ENCODE results near the gene DOP1A. TPM values are rescaled to one million over a fixed set of nuclear protein-coding genes. Genes with fewer than 3 reads are reported as not detected.
"Not testable (repeated sequence)": the region's sequence is repeated elsewhere in the genome, so short reads cannot be mapped to it uniquely, and the experiment has no call there.

The DOP1A gene
- total RNA-seq, 1 experiment from 2014 or later: 5.5 TPM

DNA sequence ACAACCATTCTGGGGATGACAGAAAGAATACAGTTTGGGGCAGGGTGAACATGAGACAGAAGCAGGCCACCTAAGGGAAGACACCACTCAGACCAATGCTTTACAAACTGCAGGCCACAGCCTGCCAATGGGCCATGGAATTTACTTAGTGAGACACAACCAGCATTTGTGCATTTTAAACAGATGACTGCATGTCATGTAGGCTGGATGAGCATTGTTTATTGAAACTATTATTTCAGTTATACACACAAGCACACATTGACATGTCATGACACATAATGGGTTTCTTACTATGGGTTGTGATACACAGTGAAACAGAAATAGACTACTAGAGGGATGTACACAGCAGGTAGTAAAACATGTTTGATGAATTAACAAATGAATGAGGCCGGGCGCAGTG, 117.6 kb downstream of the DOP1A start:
- no peak overlapping the region for H3K9ac ChIP-seq (ENCODE audit: low read length)
- peaks cover 5% of the 10 kb centered on the region for H3F3A ChIP-seq (ENCODE audit: low read length, unreplicated experiment)
- H4K20me1 ChIP-seq (ENCODE audit: low read length): no peaks in the 10 kb centered on the region
- DNase-seq: peak; percentile 31
- no peak overlapping the region for H2AFZ ChIP-seq (ENCODE audit: low read length)
- ChIA-PET POLR2A (ENCODE audit: unreplicated experiment) (no interaction called here), CTCF (no interaction called here)
- no peaks in the 10 kb centered on the region for H3K27me3 ChIP-seq (ENCODE audit: low read length)
- intact Hi-C loops (cut with micrococcal nuclease): no loop called here
- TF ChIP-seq, protein P1, sequence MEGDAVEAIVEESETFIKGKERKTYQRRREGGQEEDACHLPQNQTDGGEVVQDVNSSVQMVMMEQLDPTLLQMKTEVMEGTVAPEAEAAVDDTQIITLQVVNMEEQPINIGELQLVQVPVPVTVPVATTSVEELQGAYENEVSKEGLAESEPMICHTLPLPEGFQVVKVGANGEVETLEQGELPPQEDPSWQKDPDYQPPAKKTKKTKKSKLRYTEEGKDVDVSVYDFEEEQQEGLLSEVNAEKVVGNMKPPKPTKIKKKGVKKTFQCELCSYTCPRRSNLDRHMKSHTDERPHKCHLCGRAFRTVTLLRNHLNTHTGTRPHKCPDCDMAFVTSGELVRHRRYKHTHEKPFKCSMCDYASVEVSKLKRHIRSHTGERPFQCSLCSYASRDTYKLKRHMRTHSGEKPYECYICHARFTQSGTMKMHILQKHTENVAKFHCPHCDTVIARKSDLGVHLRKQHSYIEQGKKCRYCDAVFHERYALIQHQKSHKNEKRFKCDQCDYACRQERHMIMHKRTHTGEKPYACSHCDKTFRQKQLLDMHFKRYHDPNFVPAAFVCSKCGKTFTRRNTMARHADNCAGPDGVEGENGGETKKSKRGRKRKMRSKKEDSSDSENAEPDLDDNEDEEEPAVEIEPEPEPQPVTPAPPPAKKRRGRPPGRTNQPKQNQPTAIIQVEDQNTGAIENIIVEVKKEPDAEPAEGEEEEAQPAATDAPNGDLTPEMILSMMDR (conservative IDR thresholded peaks at IDR 0.05; ENCODE audit: low read depth, low read length): no peak
- TF ChIP-seq EZH2 (IDR thresholded peaks at IDR 0.05; ENCODE audit: low read length, unreplicated experiment) (no peak), EZH2phosphoT487 (IDR thresholded peaks at IDR 0.05; ENCODE audit: borderline replicate concordance, low read length) (no peak)
- no peaks in the 10 kb centered on the region for H3K9me3 ChIP-seq (ENCODE audit: low read length)
- H3K4me2 ChIP-seq (ENCODE audit: low read length): no peak overlapping the region
- H3K4me3 ChIP-seq (ENCODE audit: low read length): no peak overlapping the region
- H3K79me2 ChIP-seq (ENCODE audit: low read length): peaks cover 17% of the 10 kb centered on the region
- H3K9me2 ChIP-seq (replicated peaks; ENCODE audit: low read length): no peaks in the 10 kb centered on the region
- no peak overlapping the region for H3K27ac ChIP-seq (ENCODE audit: low read length)
- ATAC-seq: peak; percentile 27; the same call in 1 of the 2 replicates
- BruUV-seq (replicated peaks): no TSS peak
- H3K36me3 ChIP-seq (ENCODE audit: low read depth, low read length): peaks cover 34% of the 10 kb centered on the region
- peaks cover 28% of the 10 kb centered on the region for H3K4me1 ChIP-seq (ENCODE audit: insufficient read depth, low read length)

GRCh38 chr6:83188501-83188900, 121.0 kb downstream of the DOP1A start:
- no TSS peak for BruUV-seq (replicated peaks)
- Histone ChIP-seq H3K9me3 (ENCODE audit: low read length) (no peaks in the 10 kb centered on the region), H3F3A (ENCODE audit: low read length, unreplicated experiment) (no peaks in the 10 kb centered on the region), H3K9ac (ENCODE audit: low read length) (no peak overlapping the region), H3K9me2 (replicated peaks; ENCODE audit: low read length) (no peaks in the 10 kb centered on the region), H3K27ac (ENCODE audit: low read length) (no peak overlapping the region), H4K20me1 (ENCODE audit: low read length) (no peaks in the 10 kb centered on the region), H3K4me2 (ENCODE audit: low read length) (no peak overlapping the region), H3K4me3 (ENCODE audit: low read length) (no peak overlapping the region), H3K4me1 (ENCODE audit: insufficient read depth, low read length) (peaks cover 27% of the 10 kb centered on the region), H3K27me3 (ENCODE audit: low read length) (no peaks in the 10 kb centered on the region), H3K36me3 (ENCODE audit: low read depth, low read length) (peaks cover 11% of the 10 kb centered on the region; the same call in 1 of the 2 replicates), H3K79me2 (ENCODE audit: low read length) (peaks cover 45% of the 10 kb centered on the region), H2AFZ (ENCODE audit: low read length) (no peak overlapping the region)
- ATAC-seq (no peak), DNase-seq (no peak)
- ChIA-PET POLR2A (ENCODE audit: unreplicated experiment) (no interaction called here), CTCF (no interaction called here)
- no peak for TF ChIP-seq EZH2 (IDR thresholded peaks at IDR 0.05; ENCODE audit: low read length, unreplicated experiment)
- TF ChIP-seq, protein P1 (conservative IDR thresholded peaks at IDR 0.05; ENCODE audit: low read depth, low read length): no peak
- no peak for TF ChIP-seq EZH2phosphoT487 (IDR thresholded peaks at IDR 0.05; ENCODE audit: borderline replicate concordance, low read length)
- intact Hi-C loops (cut with micrococcal nuclease): no loop called here

- Histone ChIP-seq H3K9ac (ENCODE audit: low read length) (no peak overlapping the region), H3K36me3 (ENCODE audit: low read depth, low read length) (peaks cover 6% of the 10 kb centered on the region; the same call in 1 of the 2 replicates), H3K4me2 (ENCODE audit: low read length) (peak overlapping the region; percentile 99), H3K27me3 (ENCODE audit: low read length) (no peaks in the 10 kb centered on the region), H3K79me2 (ENCODE audit: low read length) (peaks cover 45% of the 10 kb centered on the region), H3F3A (ENCODE audit: low read length, unreplicated experiment) (no peaks in the 10 kb centered on the region), H3K4me3 (ENCODE audit: low read length) (peak overlapping the region; percentile 86; the same call in 1 of the 2 replicates), H3K9me3 (ENCODE audit: low read length) (no peaks in the 10 kb centered on the region), H3K9me2 (replicated peaks; ENCODE audit: low read length) (no peaks in the 10 kb centered on the region), H3K27ac (ENCODE audit: low read length) (no peak overlapping the region), H3K4me1 (ENCODE audit: insufficient read depth, low read length) (peaks cover 18% of the 10 kb centered on the region), H4K20me1 (ENCODE audit: low read length) (no peaks in the 10 kb centered on the region), H2AFZ (ENCODE audit: low read length) (no peak overlapping the region; the same call in 1 of the 2 replicates)
- POLR2A ChIA-PET (ENCODE audit: unreplicated experiment): no interaction called here
- DNase-seq: no peak
- intact Hi-C loops (cut with micrococcal nuclease): loop anchor here (5.0 to 10.0 kb wide), 2 partner anchors 123 to 946 kb away; partner anchors contain the start of genes DOP1A, IBTK and UBE3D
- ATAC-seq: no peak
- CTCF ChIA-PET: no interaction called here
- TF ChIP-seq EZH2 (IDR thresholded peaks at IDR 0.05; ENCODE audit: low read length, unreplicated experiment): no peak
- TF ChIP-seq, protein P1 (conservative IDR thresholded peaks at IDR 0.05; ENCODE audit: low read depth, low read length): no peak
- no TSS peak for BruUV-seq (replicated peaks)
Observed at GRCh38 chr6:83190626-83191025, 123.2 kb downstream of the DOP1A start.

- H3K9me3 ChIP-seq (ENCODE audit: low read length); H3K9me2 ChIP-seq (replicated peaks; ENCODE audit: low read length); POLR2A ChIA-PET (ENCODE audit: unreplicated experiment); H3K36me3 ChIP-seq (ENCODE audit: low read depth, low read length); BruUV-seq (replicated peaks); ATAC-seq; H3F3A ChIP-seq (ENCODE audit: low read length, unreplicated experiment); H3K27me3 ChIP-seq (ENCODE audit: low read length); H4K20me1 ChIP-seq (ENCODE audit: low read length); DNase-seq: not testable (repeated sequence)
- H3K4me3 ChIP-seq (ENCODE audit: low read length): peak overlapping the region; percentile 86
- peak overlapping the region; percentile 77; the same call in 1 of the 2 replicates for H2AFZ ChIP-seq (ENCODE audit: low read length)
- peak overlapping the region; percentile 13 for H3K27ac ChIP-seq (ENCODE audit: low read length)
- peaks cover 18% of the 10 kb centered on the region for H3K4me1 ChIP-seq (ENCODE audit: insufficient read depth, low read length)
- CTCF ChIA-PET: interaction anchor here (0.9 kb wide), 1 partner anchor 124 kb away, joined by 3 read pairs; the partner anchor contains the start of gene DOP1A
- intact Hi-C loops (cut with micrococcal nuclease): loop anchor here (1.0 to 10.0 kb wide), 3 partner anchors 9 to 947 kb away; partner anchors contain the start of genes DOP1A, IBTK and UBE3D
- H3K79me2 ChIP-seq (ENCODE audit: low read length): peaks cover 45% of the 10 kb centered on the region
- peak overlapping the region; percentile 81 for H3K9ac ChIP-seq (ENCODE audit: low read length)
- peak overlapping the region; percentile 99 for H3K4me2 ChIP-seq (ENCODE audit: low read length)
Observed at GRCh38 chr6:83191974-83192373, 124.5 kb downstream of the DOP1A start.

Data from PC-3 (cell line).